Measurements from ENCODE around the gene MAP6.
"Not testable (repeated sequence)": the region's sequence is repeated elsewhere in the genome, so short reads cannot be mapped to it uniquely, and the experiment has no call there.

The MAP6 gene

DNA sequence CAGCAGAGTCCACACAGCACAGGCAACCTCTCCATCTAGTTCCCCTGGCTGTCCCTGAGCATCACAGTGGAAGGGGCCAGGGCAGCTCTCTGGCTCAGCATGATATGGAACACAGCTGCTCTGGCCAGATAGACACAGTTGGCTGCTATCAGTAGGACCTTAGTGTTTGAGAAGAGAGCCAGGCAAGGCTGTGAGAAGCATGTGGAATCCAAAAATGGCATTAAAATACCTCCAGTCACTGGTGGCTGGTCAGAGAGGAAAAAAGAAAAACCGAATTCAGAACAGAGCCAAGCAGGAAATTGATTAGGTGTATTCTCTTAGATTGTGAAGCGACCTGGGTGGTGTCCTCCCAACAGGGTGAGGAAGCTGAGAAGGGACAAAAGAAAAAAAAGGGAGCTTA, 78.9 kb downstream of the MAP6 start:
- DNase-seq = no peak

DNA sequence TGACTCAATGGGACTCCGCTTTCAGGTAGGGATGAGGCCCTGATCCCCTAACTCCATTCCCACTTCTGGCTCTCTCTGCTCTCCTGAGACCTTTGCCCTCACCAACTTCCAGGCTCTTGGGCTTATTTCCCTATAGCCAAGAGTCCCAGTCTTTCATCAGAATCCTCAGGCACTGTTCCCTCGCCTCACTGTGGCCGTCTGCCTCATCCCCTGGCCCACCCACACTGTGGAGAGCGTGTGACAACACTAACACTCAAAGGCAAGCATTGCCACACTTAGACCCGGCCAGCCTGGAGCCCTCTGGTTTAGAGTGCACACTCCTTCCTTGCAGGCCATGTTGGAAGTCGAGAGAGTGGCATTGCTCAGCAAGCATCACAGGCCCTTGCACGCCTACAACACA, 79.8 kb downstream of the MAP6 start:
- DNase-seq = no peak

DNA sequence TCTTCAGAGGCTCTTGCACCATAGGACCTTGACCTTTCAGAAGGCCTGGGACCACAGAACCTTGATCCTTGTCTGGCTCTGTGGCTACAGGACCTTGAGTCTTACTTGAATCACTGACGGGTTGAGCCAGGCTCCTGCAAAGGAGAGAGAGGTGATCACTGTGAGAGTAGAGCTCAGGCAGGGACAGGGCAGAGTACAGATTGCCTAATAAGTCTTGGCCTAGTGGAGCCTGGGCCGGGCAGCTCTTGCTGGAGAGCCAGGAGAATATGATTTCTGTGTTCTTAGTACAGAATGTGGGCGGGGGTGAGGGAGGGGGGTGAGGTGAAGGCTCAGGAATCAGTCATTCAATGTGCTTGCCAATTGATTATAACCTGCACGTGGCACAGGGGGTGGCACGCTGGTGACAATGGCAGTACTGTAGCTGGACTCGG, 80.8 kb downstream of the MAP6 start:
- no peak for DNase-seq

DNA sequence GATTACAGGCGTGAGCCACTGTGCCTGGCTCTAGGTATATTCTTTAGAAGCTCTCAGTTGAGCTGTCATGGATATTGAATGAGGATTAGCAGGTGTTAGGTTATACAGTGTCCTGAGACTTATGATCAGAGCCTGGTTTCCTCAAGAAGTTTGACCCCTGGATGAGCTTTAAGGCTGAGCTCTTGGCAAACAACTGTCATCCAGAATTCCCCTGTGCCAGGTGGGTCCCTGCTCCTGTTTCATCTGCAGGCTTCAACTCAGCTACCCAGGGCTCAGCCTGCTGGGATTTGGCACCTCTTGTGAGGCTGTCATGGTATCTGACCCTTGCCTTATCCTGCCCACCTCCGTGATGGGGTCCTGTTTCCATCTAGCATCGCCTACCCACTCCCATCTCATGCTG, 82.4 kb downstream of the MAP6 start:
- DNase-seq = no peak

DNA sequence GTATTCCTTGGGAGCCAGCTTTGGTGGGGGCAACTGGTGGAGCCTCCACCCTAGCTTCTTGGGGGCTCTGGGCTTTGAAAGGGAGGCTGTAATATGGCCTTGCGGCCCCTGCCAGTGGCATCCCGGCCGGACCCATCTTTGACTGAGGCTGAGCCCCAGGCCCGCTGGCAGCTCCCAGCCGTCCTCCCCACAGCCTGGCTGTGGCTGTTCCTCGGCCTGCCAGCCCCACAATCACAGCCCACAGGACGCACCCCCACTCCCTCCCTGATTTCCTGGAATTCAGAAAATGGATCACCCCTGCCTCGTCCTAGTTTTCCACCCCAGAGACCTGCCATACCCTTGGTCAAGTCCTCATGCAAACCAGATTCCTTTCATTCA, 83.6 kb downstream of the MAP6 start:
- DNase-seq = no peak

DNA sequence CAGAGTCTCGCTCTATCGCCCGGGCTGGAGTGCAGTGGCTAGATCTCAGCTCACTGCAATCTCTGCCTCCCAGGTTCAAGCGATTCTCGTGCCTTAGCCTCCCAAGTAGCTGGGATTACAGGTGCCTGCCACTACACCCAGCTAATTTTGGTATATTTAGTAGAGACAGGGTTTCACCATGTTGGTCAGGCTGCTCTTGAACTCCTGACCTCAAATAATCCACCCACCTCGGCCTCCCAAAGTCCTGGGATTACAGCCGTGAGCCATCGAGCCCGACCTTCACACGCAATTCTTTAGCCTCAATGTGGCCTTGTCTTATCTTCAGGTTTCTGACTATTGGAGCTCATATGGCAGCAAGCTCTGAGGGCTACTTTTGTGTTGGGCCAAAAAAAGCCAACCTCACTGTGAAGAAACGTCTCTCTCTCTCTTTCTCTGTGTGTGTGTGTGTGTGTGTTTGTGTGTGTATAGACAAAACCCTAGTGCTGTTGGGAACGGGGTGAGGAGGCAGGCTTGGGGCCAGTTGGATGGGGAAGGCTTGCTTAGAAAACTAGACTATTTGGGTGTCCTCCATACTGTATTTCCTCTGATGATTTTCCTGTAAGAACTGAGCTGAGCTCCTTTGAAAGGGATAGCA, 84.1 kb downstream of the MAP6 start:
- not testable (repeated sequence) for DNase-seq

DNA sequence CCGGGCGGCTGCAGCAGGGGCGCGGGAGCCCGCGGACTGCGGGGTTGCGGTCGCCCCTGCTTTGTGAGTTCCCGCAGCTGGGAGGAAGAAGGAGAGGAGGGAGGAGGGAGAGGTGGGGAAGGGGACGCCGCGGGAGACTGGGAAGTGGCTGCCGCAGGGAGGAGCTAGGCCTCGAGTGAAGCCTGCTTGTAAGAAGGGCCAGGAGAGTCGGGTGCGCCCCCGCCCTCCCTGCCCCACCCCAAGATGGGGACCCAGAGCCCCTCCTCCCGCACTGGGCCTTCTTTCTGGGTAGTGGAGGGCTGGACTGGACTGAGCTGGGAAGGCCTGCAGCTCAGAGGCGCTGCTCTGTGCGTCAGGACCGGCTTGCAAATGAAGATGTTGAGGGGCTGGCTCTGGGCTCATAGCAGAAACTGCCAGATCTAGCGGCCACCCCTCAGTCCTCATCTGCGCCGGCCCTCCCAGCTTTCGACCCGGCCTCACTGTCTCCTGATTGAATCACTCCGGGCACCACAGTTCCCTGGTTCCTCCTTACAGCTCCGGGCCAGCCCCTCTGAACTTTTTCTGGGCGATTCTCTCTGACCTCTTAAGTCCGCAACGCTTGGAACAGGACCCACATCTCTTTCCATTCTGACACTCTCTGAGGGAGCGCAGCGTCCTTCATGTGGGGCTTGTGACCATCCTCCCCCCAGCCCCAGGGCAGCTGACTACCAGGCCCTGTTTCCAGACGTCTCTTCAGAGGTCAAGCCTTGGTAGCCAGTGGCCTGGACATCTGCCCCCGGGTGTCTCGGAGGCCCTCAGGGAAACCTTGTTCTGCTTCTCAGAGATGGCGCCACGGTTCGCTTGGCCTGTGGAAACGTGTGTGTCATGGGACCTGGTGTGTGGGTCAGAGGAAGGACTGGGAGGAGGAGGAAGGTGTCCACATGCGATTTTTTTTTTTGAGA, 84.8 kb downstream of the MAP6 start:
- DNase-seq = no peak

DNA sequence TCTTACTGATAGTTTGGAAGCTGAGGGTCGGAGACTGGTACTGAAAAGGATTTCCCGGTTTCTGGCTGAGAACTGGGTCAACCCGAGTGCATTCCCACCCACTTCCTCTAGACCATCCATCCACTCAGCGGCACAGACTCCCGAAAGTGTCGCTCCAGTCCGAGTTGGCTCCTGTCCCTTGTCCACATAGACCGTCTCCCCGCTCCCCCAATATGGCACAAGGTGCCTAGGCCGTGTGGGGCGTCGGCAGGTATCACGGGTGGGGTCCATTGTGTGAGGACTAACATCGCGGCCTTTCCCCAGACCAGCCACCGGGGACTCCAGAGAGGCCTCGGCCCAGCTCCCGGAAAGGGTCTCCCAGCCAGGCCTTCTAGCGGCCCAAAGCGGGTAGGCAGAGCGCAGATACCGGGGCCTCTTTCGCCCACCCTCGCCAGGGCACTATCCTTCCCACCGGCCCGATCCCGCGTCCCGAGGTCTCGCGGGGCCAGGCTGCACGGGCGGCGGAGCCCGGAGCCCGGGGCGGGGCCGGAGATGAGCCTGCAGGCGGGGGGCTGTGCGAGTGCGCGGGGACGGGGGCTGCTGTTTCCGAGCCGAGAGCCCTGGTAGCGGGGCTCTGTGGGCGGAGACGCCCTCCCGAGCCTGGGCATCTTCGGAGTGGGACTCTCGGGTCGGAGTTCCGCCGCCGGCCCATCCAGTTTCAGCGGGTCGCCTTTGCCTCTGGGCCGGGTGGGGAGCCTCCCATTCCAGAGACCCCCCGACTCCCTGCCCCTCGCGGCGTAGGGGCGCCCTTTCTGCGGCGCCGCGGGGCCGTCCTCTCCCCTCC, 85.7 kb downstream of the MAP6 start:
- peak in 1 of 2 experiments; percentile 23 for DNase-seq

DNA sequence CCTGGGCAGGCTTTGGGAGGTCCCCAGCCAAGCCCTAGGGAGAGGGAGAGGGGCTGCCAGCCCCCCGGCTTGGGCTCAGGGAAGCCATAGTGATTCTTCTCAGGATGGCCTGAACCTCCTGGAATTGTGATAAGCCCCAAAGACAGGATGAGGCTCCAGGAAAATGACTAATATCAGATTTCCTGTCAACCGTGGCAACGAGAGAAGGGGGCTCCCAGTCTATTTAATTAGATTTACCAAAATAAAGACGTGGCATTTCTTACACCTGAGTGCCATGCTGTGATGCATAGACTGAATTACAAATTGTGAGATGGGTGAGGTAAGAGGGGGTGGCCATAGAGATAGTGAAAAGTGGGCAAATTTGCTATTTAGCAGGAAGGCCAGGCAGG, 86.3 kb downstream of the MAP6 start:
- no peak for DNase-seq

DNA sequence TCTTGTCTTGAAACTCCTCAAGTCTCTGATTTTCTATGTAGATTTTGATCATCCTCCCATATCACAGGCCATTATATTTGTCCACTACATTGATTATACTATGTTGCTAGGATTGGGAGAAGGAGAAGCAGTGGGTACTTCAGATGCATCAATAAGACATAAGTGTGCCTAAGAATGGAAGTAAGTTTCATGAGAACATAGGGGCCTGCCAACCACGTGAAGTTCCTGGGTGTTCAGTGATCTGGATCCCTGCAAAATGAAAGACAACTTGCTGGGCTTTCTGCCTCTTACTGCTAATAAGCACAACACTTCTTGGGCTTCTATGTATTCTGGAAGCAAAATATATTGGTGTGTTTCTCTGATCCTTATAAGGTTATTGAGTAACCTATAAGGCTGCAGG, 89.0 kb downstream of the MAP6 start:
- DNase-seq = no peak

DNA sequence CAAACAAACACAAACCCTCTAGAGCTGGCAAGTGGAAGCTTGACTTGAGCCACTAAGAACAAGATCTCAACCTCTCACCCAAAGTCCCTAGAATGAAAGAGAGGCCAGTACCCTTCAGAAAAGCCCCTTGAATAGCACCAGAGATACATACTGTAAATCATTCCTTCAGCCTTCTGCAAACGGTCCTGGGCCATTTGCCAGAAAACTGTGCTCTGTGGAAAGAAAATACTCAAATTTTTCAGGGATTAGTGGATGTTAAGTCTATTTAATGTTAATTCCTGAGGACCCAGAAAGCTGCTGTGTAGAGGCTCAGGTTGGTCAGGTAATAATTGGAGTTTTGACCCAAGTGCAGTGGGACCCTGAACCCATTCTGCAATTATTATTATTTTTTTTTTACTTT, 89.9 kb downstream of the MAP6 start:
- no peak for DNase-seq

DNA sequence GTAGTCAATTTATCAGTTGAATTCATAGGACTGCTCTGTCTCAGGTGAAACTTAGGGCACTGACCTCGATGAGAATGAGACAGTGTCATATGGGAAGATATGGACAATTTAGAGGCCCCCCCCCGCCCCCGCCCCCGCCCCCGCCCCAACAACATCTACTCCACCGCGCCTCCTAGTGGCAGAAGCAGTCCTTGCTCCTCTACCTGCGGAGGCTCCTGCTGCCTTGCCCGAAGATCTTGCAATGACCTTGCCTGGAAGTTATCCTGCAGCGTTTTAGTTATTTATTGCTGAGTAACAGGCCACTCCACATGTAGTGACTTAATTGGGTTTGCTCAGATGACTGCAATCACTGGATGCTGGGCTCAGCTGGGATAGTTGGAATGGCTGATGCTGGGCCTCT, 91.6 kb downstream of the MAP6 start:
- DNase-seq = peak in 1 of 2 experiments; percentile 33

DNA sequence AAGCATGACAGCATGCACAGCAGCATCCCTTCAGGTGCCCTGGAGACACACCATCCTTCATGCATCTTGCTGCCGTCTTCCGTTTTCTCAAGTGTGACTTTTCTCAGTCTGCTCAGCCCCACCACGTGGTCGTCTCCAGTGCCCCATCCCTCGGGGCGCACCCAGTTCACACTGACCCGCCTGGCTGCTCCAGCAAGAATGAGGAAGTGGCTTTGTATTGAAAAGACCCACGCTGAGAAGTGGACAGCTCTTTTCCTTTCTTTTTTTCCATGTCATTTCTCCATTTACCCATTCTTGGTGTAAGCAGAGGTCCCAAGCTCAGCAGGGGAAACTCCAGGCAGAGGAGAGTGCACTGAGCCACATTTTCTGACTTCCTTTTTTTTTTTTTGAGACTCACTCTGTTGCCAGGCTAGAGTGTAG, 92.3 kb downstream of the MAP6 start:
- no peak for DNase-seq

DNA sequence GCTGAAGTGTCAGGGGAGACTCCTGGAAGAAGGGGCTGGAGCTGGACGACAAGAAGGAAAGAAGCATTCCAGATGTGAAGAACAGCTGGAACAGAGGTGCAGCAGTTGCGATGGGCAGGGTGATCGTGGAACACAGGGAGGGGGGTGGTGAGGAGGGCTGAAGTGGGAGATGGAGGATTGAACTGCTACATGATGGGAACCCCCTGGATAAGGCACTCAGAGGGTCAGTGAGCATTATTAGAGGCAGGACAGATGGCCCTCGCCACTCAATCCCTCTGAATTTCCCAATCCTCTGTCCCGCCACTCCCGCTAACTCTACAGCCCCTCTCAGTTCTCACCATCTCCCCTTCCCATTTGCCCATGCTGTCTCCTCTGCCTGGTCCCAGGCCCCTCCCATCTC, 92.8 kb downstream of the MAP6 start:
- DNase-seq = no peak

DNA sequence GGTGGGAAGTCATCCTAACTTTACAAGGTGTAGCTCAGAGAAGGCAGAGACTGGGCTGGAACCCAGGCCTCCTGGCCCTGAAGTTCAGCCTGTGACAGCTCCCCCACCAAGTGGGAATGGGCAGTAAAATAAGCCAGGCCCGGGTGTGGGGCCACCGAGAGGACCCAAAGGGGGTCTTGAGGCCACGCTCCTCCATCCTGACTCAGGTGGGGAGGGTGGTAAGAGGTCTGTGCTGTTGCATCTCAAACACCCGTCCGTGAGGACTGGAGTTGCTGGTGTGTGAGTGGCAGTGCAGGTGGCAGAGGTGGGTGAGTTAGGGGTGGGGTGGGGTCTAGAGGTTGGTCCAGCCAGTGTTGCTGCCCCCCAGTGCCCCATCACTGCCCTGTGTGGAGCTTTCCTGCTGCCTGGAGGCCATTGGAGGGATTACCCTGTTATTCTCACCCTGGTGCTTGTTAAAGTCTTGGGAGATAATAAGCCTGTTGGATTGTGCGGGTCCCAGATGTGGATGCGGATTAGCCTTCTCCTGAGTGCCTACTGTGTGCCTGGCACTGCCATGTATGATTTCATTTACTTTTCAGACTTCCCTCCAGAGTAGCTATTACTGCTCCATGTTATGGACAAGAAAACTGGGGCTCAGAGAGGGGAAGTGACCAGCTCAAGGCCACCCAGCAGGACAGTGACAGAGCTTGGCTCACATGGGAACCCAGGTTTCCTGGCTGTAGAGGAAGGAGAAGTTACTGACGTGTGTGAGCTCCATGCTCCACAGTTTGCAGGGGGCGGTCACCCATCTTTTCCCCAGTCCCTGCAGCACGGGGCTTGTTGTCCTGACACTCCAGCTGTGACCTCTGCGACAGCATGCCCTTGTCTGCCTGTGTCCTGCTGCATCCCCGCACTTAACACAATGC, 93.9 kb downstream of the MAP6 start:
- DNase-seq = no peak

DNA sequence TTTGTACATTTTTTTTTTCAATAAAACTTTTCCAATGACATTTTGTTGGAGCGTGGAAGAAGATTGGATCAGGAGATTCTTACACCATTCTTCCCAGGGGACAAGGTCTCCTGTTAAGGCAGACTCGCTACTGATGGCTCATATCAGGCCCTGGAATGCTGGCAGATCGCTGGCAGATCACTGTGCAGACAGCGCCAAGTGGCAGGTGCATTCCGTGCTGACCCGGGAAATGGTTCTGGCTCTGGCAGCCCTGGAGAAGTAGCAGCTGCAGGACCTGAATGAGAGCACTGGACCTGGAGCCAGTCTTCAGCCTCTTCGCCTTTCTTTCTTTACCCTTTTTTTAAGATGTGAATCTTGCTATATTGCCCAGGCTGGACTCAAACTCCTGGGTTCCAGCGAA, 96.1 kb downstream of the MAP6 start:
- no peak for DNase-seq

DNA sequence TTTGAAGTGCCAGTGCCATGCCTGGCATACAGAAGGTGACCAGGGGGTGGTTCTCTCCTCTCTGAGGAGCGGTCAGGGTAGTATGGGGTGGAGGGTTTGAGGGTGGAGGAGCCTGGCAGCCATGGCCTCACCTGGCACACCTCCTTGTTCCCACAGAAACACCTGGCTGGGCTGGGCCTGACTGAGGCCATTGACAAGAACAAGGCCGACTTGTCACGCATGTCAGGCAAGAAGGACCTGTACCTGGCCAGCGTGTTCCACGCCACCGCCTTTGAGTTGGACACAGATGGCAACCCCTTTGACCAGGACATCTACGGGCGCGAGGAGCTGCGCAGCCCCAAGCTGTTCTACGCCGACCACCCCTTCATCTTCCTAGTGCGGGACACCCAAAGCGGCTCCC, 97.2 kb downstream of the MAP6 start:
- DNase-seq = no peak

DNA sequence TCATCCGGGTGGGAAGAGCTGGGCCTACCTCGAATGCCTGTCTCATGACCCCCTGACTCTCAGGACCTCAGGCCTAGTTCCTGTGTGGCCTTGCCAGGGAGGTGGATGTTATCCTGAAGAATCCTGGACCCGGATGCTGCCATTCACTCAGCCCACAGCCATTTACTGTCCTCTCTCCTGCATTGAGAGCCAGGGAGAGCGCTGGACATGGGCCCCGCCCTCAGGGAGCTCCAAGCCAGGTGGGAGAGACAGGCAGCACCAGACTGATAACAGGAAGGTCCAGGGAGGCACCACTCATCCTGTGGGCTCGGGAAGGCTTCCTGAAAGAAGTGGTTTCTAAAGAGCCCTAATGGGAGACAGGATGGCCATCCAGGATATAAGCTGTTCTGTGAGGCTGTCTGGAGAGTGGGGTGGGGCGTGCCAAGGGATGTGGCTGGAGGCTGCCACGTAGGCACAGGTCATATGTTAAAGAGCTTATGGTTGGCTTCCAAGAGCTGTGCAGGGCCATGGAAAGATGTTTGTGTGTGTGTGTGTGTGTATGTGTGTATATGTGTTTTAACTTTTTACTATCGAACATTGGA, 98.2 kb downstream of the MAP6 start:
- no peak for DNase-seq

DNA sequence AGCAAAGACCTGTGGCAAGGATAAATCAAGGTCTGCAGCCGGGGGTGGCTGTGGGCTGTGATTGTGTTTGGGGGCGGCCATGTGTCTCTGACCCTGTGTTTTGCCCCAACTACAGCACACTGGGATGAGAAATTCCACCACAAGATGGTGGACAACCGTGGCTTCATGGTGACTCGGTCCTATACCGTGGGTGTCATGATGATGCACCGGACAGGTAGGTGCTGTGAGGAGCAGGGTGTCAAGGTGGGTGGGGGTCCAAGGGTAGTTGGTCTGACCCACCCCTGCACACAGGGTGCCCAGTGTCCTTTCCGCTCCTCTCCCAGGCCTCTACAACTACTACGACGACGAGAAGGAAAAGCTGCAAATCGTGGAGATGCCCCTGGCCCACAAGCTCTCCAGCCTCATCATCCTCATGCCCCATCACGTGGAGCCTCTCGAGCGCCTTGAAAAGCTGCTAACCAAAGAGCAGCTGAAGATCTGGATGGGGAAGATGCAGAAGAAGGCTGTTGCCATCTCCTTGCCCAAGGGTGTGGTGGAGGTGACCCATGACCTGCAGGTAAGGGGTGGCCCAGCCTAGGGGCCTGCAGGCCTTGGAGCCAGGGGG, 100.1 kb downstream of the MAP6 start:
- DNase-seq = no peak

DNA sequence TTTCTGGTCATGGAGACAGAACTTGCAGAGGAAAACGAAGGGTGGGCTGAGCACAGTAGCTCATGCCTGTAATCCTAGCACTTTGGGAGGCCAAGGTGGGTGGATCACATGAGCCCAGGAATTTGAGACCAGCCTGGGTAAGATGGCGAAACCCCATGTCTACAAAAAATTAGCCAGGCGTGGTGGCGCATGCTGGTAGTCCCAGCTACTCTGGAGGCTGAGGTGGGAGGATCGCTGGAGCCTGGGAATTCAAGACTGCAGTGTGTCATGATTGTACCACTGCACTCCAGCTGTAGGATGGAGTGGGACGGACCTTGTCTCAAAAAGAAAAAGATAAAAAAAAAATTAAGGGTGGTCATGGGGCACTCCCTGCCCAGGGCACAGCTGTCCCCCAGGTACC, 100.9 kb downstream of the MAP6 start:
- DNase-seq = no peak

DNA sequence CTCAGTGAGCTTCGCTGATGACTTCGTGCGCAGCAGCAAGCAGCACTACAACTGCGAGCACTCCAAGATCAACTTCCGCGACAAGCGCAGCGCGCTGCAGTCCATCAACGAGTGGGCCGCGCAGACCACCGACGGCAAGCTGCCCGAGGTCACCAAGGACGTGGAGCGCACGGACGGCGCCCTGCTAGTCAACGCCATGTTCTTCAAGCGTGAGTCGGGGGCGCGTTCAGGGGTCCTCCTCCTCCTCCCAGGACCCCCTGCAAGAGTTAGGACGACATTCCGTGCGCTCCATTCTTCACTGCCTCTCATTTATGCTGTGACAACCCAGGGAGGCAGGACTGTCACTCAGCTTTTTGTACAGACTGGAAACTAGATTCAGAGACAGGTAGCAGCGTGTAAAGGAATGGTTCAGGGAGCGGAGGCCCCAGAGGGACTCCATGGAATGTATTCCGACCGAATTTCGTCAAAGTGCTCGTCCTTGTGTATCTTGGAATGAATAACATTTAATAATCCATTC, 102.0 kb downstream of the MAP6 start:
- no peak for DNase-seq
